Right renal pelvis (tissue), 4 donors: ENCODE results near the gene LRRN3. TPM values are rescaled to one million over a fixed set of nuclear protein-coding genes. Genes with fewer than 3 reads are reported as not detected.

Experiments
- DNase-seq, 4 donors: peaks; one replicate each; pipeline ENCODE4 v3.0.0-alpha.2; 2013; ENCODE audit warnings: low read depth in 4 of 4, low spot score in 3 of 4, missing footprints in 1 of 4
- polyA plus RNA-seq, 4 donors: library from polyadenylated mRNA; unstranded; fragments of 120-200 nt; gene quantifications; one replicate each; pipeline ENCODE4 v1.2.1, GENCODE V29; 2013; ENCODE audit not compliant: insufficient read length in 4 of 4

The LRRN3 gene
- polyA plus RNA-seq, 4 donors = 4.6 to 7.2 (median 5.4) TPM

GRCh38 chr7:111076205-111076604 is 14.7 kb upstream of the LRRN3 start:
- DNase-seq = no peak

- no peak for DNase-seq
Measured at GRCh38 chr7:111077001-111077400, 13.9 kb upstream of the LRRN3 start.

GRCh38 chr7:111080495-111081105 is 10.3 kb upstream of the LRRN3 start:
- no peak for DNase-seq

GRCh38 chr7:111081546-111082267 is 9.2 kb upstream of the LRRN3 start:
- DNase-seq = no peak

- DNase-seq = no peak
Measured at GRCh38 chr7:111082351-111082750, 8.6 kb upstream of the LRRN3 start.

- no peak for DNase-seq
Measured at GRCh38 chr7:111083413-111083812, 7.5 kb upstream of the LRRN3 start.

- DNase-seq = no peak
Measured at GRCh38 chr7:111085356-111085755, 5.6 kb upstream of the LRRN3 start.

- no peak for DNase-seq
Measured at GRCh38 chr7:111086532-111086931, 4.4 kb upstream of the LRRN3 start.

- no peak for DNase-seq
Measured at GRCh38 chr7:111088328-111088727, 2.6 kb upstream of the LRRN3 start.

- DNase-seq = peak in 1 of 4 donors; percentile 28
Measured at GRCh38 chr7:111089822-111090426, 1.0 kb upstream of the LRRN3 start.

- no peak for DNase-seq
Measured at GRCh38 chr7:111091593-111092358, 849 bp downstream of the LRRN3 start.

GRCh38 chr7:111092406-111093236 is 1.7 kb downstream of the LRRN3 start:
- no peak for DNase-seq

- DNase-seq = no peak
Measured at GRCh38 chr7:111093496-111093895, 2.6 kb downstream of the LRRN3 start.

- no peak for DNase-seq
Measured at GRCh38 chr7:111094419-111094818, 3.5 kb downstream of the LRRN3 start.

GRCh38 chr7:111096997-111097396 is 6.1 kb downstream of the LRRN3 start:
- DNase-seq = no peak

- no peak for DNase-seq
Measured at GRCh38 chr7:111098011-111098925, 7.3 kb downstream of the LRRN3 start.

- no peak for DNase-seq
Measured at GRCh38 chr7:111098926-111099250, 8.0 kb downstream of the LRRN3 start.

- DNase-seq = no peak
Measured at GRCh38 chr7:111101856-111102646, 11.1 kb downstream of the LRRN3 start.

- DNase-seq = no peak
Measured at GRCh38 chr7:111103136-111103535, 12.2 kb downstream of the LRRN3 start.
